Right lobe of liver (tissue), 4 donors: ENCODE measurements around the gene SPRING1.

Source experiments
- CTCF ChIP-seq, 4 donors: fragments of 200-600 bp in 3 of 4; fragments of 450-650 bp in 1 of 4; IDR thresholded peaks; one replicate each; pipeline versions ENCODE4 v1.5.1 to v1.8.0; 2016 to 2022; ENCODE audit warnings: antibody characterized with exemption in 4 of 4, mild to moderate bottlenecking in 2 of 4
- POLR2A ChIP-seq: fragments of 450-650 bp; IDR thresholded peaks from one replicate; pipeline ENCODE4 v1.6.1; 2017; ENCODE audit warnings: antibody characterized with exemption, mild to moderate bottlenecking
- donor health status: DM: no; HTN: no; CAD: no.
- donor health status: DM: no; HTN: no; CAD: no.
- donor health status: DM: no; HTN: yes; CAD: no.

GRCh38 chr12:116722245-116722644 is 15.6 kb downstream of the SPRING1 start:
- TF ChIP-seq CTCF (IDR thresholded peaks at IDR 0.05) (no peak), POLR2A (no peak)
